NCI-H2029 treated with DMSO at 0.1 percent for 48 hours (cell line): Measurements from ENCODE around the gene SIDT1.

Experiments
- DNase-seq: peaks from one replicate; lab custom pipeline; 2025; lab: John Stamatoyannopoulos, UW

Gene SIDT1

DNA sequence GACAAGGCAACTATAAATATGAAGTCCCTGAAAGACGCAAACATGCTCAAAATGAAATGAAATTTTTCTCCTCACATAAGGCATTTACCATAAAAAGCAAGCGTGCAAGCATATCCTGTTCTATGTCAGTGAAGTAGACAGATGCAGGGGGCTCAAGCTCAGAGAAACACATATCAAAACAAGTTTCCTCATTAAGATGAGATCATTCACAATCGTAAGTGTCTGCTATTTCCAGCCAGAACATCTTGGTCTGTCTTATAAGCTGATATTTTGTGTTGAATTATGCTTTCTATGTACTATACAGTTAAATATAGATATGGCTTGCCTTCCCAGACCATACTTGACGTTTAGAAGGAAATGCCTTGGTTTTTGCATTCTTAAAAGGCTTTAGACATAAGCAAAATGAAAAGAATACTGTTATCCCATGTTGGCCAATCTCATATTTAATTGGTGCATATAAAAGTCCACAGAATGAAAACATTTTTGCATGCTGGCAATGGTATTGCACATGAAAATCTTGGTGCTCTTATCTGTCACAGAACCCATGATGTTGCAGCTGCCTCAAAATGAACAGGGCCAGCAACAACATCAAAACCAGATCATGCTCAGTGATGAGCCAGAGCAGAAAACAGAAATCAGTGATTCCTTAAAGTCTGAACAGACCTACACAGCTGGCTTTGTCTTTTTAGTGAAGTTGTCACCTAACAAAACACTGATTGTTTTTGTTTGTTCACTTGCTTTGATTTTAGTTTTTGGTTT lies 65.4 kb downstream of the SIDT1 start:
- DNase-seq, result no peak

DNA sequence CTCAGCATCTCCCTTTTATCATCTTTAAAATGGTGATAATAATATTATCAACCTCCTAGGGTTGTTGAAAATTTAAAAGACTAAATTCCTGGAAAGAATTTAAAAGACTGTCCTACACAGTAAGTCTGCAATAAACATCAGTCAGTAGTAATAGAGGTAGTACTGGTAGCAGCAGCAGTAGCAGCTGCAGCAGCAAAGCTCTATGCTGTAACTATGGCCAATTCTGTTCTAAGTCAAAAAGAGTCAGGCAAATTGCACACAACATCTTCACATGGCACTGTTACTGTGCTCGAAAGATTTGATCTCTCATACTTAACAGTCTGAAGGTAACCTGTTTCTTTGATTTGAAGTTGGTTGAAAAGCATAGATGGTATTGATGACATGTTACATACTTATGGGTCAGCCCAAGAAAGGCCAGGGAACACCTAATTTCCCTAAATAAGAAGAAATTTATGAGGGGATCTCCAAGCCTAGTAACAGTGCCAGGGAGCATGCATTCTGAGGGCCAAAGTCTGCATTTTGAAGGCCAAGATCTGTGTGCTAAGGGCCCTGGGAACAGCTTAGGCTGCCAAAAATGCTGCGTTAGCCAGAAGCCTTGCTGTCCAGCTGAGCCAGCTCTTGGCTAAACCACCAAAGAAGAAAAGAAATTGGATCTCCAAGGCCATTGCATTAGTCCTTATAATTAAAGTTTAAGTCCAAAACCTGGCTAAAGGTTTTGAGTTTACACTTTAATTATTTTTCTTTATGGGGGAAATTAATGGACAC lies 68.2 kb downstream of the SIDT1 start:
- no peak for DNase-seq

DNA sequence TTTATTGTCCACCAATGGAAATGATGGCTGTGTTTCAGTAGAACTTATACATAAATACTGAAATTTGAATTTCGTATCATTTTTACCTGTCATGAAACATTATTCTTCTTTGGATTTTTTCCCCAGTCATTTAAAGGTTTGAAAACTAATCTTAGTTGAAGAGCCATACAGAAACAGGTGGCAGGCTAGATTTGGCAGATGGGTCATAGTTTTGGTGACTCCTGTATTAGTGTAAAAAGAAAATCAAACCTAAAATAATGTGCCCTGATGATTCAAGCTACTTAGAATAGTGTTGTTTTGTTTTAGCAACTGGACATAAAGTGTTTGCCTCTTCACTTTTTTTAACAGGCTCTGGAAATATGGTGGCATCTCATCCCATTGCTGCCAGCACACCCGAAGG lies 68.9 kb downstream of the SIDT1 start:
- DNase-seq, result no peak

DNA sequence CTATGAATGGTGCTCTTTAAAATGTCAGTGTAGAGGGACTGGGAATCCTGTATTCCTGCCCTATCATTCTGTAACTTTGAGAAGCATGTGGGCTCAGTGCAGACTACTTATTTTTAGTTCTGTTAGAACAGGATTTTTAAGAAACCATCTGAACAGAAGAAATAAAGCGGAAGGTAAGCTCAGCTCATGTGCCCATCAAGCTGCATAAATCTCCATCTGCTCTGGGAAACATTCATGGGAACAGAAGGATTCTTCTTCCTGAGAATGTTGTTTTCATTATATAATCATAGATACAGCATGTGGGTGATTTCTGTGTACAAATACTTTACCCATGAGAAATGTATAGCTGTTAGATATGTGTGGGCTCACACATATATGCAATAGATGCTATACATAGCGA lies 69.9 kb downstream of the SIDT1 start:
- no peak for DNase-seq

DNA sequence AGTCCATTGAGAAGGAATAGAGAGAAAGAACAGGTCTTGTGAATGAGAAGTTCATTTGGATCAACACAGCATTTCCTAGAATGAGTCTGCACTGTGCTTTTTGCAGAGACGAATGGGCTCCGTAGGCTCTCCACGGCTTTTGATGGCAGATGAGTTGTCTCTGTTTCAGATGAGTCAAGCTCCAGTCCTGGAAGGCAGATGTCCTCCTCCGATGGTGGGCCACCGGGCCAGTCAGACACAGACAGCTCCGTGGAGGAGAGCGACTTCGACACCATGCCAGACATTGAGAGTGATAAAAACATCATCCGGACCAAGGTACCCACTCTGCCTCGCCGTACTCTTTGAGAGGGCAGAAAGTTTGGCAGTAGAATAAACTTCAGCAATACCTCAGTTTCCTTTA lies 70.5 kb downstream of the SIDT1 start:
- DNase-seq, result no peak

DNA sequence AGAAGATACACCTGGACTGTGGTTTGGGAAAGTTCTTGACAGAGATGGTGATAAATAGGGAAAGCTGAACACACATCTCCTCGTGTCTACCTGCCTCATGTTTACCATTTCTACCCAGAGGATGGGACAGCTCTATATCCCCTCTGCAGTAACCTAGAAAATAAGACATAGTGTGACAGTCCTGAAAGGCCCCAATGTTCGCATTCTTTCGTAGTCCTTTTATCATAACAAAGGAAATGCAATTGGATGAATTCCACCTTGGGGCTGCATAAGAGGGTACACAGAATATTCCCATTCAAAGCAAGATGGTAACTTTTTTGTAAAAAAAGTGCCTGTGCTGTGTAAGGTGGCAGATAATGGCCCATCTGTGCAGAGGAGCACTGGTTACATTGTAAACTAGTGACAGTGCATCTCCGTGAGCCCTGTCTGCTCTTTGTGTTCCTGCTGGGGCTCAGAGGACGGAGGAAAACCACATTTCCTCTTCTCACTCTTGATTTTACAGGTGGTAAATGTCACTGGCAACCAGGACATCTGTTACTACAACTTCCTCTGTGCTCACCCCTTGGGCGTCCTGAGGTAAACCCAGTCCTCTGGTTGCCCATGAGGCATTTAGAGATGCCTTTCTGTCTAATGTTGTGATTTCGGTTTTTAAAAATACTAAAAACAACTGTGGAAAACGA lies 74.3 kb downstream of the SIDT1 start:
- DNase-seq, result no peak

DNA sequence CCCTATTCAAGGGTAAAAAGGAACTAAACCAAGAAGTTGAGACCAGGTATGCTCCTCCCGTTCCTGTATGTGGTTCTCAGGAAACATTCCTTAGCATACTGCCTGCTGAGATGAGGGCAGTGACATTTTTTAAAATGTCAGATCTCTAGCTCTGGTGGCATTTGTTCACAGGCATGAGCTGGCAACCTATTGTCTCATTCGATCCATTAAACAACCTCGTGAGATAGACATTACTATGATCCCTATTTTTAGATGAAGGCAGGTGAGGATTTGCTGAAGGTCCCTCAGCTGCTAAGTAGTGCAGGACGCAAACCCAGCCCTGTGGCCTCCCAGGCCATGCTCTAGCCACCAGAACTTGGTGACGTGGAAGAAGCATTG lies 74.9 kb downstream of the SIDT1 start:
- no peak for DNase-seq

DNA sequence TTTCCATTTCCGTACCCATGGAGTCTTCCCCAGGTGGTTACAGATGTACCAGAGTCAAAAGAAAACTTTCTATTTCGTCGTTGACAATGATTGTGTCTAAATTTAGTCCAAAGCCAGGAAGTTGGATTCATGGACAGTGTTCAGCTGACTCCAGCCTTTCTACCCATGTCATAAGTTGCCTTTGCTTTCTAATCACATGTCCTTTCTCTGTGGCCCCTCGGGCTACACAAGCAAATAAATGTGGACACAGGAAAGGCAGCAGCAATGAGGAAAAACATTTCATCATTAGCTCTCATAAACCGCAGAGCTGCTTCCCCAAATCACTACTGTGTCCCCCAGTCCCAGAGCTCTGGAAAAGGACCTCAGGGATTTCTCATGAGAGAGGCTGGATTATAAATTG lies 82.0 kb downstream of the SIDT1 start:
- DNase-seq, result no peak

DNA sequence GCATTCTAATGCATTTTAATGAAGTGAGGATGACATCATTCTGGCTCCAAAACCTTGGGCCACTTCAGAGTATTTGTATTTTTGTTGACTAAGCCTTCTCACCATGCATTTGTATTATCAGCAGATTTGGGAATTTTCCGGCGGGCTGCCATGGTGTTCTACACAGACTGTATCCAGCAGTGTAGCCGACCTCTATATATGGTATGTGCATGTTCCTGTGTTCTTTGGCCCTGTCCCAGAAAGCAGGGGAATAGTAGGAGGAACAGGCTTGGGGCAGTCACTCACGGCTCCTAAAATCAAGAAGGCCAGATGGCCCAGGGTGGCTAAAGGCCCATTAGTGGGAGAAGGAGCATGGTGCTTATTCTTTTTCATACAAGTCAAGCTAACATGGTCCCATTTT lies 83.6 kb downstream of the SIDT1 start:
- no peak for DNase-seq

DNA sequence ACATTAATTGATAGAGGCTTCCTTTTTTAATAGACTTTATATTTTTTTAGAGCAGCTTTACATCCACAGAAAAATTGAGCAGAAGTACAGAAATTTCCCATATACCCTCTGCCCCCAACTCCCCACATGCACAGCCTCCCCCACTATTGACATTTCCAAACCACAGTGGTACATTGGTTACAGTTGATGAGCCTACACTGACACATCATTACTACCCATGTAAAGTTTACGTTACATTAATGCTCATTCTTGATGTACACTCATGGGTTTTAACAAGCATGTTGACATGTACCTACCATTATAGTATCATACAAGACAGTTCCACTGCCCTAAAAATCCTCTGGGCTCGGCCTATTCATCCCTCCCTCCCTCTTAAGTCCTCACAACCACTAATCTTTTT lies 85.4 kb downstream of the SIDT1 start:
- DNase-seq, result no peak

DNA sequence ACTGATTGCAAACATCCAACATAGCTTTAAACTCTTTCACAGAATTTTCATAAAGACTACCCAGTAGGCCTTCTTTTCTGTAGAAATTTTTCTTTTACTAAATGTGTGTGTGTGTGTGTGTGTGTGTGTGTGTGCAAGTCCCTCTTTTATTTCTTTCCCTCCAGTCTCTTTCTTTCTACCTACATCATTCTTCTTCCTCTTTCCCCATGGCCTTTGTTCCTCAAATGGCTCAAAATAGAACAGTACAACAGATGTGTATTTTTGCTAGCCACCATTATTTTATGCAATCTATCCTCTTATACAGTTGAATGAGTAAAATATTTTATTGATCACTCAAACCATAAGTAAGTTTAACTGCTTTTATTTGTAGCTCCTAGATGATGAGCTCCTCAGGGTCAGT lies 87.7 kb downstream of the SIDT1 start:
- no peak for DNase-seq

DNA sequence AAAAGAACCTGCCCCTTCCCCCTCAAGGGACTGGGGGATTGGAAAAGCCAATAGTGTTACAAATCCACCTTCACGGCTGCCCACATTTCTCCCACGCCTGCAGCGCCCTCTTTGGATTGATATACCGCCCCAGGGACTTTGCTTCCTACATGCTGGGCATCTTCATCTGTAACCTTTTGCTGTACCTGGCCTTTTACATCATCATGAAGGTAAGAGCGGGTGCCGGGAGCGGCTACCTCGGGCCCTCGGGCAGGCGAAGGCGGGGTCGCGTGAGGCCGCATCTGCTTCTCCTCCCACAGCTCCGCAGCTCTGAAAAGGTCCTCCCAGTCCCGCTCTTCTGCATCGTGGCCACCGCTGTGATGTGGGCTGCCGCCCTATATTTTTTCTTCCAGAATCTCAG lies 91.0 kb downstream of the SIDT1 start:
- DNase-seq, result no peak

DNA sequence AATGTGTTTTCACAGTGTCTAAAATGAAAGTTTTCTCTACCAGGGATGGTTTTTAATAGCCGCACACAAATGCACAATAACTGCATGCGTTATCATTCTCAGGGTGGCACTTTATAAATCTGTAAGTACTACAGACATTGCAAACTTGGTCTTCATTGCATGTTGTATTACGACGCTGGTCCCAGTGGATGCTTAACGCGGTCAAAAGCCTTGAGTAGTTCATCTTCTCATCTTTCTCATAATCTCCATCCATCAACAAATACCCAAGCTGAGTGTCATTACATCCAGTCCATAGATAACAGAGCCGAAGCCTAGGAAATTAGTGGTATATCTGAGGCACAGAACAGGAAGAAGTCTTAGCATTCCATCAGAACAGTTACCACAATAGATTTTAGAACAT lies 91.5 kb downstream of the SIDT1 start:
- DNase-seq, result no peak

DNA sequence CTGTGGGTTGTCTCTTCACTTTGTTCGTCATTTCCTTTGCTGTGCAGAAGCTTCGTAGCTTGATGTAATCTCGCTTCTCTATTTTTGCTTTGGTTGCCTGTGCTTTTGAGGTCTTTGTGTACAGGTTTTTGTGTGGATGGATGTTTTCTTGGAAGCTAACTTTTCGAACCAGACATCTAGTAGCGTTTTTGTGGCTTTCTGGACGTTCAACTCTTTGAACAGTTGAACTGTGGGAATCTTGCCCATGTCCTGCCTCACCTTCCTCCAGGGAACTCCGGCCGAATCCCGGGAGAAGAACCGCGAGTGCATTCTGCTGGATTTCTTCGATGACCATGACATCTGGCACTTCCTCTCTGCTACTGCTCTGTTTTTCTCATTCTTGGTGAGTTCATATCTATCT lies 93.5 kb downstream of the SIDT1 start:
- DNase-seq, result no peak

DNA sequence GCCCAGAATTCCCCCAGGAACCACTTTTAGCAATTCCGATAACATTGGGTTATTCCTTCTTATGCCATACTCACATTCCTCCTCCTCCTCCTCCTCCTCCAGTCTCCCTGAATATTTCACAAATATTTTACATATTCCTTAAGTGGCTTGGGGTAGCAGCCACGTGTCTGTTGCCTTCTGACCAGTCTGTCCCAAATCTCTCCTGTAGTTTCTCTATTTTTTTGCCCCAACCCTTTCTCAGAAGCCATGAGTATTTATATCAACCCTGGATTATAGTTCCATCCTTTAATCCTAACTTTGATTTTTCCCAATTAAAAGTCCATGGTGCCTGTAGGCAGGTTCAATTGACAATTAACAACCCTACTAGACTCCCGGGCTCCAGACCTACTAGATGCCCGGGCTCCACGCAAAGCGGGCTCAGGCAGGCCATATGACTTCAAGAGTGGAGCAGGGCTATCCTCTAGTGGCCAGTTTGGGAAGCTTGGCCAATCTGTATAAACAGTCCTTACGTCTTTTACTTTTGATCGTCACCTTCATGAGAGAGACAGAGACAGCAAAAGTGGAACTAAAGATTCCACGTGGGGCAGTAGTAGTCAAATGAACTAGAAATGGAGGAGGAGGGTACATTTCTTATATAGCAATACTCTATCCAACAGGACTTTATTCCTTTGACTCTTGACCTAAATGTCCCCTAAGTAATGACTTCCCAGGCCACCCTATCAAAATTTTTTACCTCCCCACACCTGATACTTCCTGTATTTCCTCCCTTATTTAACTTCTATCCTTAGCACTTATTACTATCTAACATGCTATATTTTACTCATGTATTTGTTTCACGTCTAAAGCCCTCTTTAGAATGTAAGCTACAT lies 94.4 kb downstream of the SIDT1 start:
- DNase-seq, result peak; percentile 44

DNA sequence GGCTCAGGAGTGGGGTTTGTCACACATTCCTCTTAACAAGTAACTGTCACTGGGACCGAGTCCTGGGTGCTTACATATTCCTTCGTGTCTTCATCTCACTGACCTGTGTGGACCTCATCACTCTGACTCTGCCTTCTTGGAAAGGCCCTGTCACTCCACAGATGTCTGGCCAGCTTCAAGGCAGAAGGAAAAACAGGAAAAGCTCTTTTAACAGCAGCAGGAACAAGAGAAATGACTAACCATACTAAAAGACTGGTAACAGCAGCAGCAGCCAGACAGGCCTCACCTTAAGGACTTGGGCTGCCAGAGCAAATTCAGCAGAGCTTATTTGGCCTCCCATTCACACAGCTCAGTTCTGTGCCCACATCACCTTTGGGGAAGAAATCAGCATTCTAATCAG lies 96.0 kb downstream of the SIDT1 start:
- DNase-seq, result no peak

DNA sequence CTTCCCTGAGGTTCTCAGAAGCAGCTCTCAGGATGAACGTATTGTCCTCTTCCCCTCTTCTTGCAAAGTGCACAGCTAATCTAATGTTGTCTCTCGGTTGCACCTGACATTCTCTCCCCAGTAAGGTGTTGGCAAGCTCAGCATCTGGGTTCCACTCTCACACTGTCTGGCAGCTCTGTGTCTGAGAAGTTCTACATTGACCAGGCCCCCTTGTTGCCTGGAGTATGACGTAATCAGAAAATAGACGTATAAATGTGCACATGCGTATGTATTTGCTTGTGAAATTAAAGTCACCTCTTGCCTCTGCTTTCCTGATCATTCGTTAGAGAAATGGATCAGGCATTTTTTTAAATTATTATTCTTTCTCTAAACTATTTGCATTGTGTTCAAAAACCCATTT lies 96.4 kb downstream of the SIDT1 start:
- DNase-seq, result no peak

DNA sequence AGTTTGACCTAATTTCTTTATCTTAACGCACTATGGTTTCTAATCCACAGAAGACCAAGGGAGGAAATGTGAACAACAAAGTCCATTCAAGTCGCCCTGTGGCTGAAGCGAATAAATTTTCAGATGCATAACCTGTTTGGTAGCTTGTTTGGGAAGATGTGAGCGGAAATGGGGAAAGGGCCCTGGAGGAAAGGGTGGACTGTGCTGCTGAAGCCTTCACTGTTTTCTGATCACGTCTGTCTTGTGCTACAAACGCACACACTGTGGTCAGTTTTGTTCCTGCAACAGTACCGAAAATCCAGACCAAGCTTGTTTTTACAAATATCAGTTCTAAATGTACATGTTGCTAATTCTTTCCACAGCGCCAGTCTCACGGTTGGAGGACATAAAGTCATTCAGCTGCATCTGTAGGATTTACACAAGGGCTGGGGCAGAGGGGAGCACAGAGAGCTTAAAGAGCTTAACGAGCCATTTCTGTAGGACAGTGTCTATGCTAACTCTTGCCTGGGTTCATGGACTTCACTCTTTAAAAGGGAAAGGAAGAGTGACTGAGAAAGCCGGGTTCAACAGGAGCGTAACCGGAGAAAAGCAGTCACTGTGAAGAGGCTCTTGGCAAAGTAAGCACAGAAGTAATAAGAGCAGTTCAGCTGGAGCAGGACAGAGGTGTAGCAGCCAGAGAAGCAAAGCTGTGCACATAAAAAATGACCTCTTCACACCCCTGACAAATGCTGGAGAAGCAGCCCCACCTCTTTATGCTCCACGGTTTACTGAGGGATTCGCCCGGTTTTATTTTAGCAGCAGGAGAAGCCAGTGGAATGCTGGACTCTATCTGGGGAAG lies 97.4 kb downstream of the SIDT1 start:
- peak; percentile 89 for DNase-seq

DNA sequence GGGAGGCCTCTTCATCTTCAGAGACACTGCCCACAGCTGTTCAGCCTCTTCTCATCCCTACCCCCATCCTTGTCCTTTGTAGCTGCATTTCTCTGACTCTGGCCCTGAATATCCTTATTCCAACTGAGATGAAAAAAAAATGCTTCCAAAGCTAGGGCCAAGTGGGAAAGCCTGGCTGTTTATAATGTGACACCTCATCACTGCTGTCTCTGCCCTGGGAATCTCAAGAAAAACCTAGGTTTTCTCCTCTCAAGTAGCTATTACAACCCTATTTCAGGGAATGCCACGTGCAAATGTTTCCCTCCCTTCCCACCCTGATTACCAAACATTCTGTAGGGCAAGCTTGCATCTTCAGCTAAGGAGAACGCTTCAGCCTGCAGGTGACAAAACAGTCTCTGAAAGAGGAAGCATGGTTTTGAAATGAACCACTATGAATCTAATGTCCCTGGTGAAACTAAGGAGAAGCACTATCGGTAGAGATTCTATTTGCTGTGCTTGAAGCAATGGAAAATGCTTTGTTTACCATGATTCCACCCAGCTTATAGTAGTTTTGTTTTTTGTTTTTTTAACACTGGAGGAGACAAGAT lies 98.7 kb downstream of the SIDT1 start:
- DNase-seq, result no peak

DNA sequence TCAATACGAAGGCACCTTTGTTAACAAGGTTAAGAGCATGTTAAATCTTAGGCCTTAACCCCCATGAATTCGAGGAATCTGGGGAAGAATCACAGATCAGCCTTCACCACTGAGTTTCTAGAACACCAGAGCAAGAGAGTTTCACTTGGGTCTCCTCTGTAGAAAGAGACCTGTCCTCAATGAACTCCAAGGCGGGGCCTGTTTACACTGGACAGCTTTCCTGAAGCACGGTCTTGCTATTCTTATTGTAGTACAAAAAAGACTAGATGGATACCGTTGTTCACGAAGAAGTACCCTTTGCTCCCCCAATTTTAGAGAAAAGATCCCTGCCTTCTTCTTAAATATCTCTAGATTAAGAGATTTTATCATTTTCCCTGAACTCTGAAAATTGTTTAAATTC lies 99.2 kb downstream of the SIDT1 start:
- no peak for DNase-seq
